Islet precursor cell (in vitro differentiated cells): ENCODE results near the gene PAFAH1B2.
A peak's percentile ranks its signal among the peaks of the same experiment; 100 is the strongest.
"Not testable (repeated sequence)": the region's sequence is repeated elsewhere in the genome, so short reads cannot be mapped to it uniquely, and the experiment has no call there.

ENCODE experiments used
- DNase-seq: peaks from one replicate; pipeline ENCODE4 v3.0.0-alpha.2; 2018

Gene PAFAH1B2, protein sequence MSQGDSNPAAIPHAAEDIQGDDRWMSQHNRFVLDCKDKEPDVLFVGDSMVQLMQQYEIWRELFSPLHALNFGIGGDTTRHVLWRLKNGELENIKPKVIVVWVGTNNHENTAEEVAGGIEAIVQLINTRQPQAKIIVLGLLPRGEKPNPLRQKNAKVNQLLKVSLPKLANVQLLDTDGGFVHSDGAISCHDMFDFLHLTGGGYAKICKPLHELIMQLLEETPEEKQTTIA

DNA sequence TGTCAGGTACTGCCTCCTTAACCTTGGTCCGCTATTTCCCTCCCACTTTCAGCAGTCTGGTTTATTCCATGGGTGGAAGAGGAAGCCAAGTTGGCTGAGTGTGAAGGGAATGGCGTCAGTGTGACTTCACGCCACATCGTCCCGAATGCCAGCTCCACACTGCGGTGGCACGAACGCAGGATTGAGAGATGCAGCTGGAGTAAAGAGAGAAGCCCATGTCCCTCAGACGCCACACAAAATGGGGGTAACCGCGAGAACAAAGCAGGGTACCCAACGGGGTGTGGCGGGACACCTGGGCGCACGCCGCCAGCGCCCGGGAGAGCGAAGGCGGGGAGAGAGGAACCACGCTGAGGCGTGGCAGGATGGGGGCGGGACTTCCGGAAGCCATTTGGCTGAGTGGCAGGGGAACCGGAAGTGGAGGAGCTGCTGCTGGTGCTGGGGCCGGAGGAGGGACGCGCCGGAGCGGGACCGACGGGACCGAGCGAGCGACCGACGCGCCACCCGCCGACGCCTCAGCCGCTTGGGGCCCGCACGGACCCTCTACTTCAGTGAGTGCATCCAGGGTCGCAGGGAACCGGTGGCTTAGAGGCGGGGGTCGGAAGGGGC is at the start of gene PAFAH1B2:
TSS of gene PAFAH1B2 (plus strand) at position 417 of the 606 bp plus-strand sequence. CDS start 8,161 bp downstream, outside the sequence.
- DNase-seq: peak; percentile 96

DNA sequence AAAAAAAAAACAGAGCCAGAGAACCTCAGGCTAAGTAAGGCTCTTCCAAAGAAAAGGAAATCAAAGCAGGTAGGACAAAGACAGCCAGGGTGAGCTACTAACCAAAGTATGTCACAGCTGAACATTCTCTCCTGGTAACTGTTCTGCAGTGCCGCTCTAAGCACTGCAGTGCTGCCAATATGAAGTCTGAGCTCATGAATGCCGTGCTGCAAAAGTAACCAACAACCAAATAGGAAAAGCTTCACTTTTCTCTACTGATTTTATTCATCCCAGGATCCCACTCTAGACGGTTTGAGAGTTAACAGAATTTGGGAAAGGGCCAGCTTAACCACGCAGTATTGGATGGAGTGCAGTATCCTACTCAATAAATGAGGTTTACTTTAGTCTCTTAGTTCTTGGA is 49.3 kb upstream of the PAFAH1B2 start:
- peak; percentile 62 for DNase-seq

DNA sequence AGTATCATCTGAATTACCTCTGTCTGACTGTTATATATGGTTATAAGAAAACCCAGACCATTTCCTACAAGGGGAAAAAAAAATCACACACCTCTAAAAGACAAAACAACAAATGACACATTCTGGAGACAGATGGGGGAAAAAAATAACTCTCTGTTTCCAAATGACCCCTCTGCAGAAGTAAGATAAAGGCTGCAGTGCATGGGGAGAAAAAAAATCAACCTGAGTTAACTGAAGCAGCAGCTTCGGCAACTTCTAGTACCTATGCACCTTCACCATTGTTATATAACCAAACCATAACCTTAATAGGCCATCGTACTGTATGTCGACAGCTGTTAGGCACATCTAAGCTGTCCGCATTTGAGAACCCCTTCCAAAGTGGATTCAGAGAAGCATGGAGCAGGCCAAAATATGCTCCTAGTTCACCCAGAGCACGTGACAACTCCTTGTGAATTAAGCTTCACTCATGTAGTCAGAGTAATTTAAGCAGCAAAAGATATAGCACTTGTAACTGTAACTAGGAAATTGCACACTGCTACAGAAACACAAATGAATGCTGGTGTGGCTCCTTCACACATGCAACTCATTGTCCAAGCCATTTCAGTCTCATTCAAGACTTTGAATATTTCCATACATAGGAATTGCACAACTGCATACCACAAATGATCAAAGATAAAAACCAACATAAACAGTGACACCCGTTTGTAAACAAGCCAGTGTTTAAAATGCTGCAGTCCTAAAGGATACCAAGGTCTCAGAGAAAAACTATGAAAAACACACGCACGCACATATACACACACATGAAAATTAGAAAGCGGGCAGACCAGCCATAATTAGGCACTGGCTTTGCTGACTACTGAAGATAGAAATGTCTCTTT is 48.6 kb upstream of the PAFAH1B2 start:
- DNase-seq: no peak

GRCh38 chr11:117096201-117096991 is 47.7 kb upstream of the PAFAH1B2 start:
- DNase-seq: peak; percentile 82

GRCh38 chr11:117097014-117097388 is 47.1 kb upstream of the PAFAH1B2 start:
- no peak for DNase-seq

DNA sequence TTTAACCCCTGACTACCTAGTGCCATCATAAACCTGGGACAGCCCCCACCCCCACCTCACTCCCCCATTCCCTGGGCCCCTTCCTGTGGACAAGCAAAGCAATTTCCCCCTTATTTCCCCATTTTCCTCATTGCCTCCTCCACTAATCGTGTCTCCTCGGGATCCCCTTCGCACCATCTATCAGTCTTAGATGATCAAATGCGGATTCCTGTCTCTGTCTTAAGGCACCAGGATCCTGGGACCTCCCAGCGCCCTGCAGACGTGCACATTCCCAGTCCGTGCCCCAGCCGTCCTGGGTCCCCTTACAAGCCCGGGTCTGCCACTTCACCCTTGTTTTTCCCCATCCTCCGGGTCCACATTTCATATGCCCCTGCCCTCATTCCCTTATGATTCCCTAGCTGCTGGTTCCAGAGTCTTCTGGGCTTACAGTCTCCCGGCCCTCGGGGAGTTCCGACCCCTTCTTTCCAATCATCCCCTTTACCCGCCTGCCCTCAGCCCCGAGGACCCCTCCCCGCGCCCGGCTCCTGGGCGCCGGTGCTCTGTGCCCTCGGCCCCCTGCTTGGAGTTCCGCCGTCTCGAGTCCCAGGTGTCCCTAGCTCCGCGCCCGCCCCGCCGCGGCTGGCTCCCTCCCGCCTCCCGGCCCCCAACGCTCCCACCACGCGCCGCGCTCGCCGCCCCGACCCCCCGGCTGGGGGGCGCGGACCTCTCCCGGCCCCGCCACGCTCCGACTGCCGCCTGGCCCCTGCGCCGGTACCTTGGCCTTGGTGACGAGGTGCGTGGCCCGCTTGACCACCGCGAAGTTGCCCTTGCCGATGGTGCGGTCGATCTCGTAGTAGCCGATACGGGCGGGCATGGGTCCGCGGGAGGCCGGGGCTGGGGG is 46.5 kb upstream of the PAFAH1B2 start:
- DNase-seq: peak; percentile 55

GRCh38 chr11:117098269-117099232 is 45.5 kb upstream of the PAFAH1B2 start, which contains the start of gene SIK3:
SIK3 (minus strand) TSS chr11:117098428; CDS start chr11:117098415, 13 bp downstream.
- DNase-seq: peak; percentile 94

DNA sequence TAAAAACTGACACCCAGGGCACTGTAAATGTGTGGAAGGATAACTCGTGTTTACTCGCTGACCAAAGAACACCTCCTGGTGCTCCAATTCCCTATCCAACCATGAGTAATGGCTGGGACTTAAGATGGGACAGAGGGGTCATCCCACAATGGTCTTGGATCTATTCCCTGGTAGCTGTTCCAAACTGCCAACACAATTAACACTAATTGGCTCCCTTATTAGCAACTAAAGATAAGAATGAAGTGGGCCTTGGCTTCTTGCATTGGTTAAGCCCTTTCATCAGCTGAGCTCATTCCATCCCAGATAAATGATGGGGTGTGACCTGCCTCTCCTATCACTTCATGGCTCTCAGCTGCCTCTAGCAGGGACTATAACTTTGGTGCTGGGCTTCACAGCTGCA is 44.4 kb upstream of the PAFAH1B2 start:
- no peak for DNase-seq

GRCh38 chr11:117100556-117100955 is 43.5 kb upstream of the PAFAH1B2 start:
- DNase-seq: no peak

- no peak for DNase-seq
Observed at GRCh38 chr11:117107701-117108590, 36.1 kb upstream of the PAFAH1B2 start.

DNA sequence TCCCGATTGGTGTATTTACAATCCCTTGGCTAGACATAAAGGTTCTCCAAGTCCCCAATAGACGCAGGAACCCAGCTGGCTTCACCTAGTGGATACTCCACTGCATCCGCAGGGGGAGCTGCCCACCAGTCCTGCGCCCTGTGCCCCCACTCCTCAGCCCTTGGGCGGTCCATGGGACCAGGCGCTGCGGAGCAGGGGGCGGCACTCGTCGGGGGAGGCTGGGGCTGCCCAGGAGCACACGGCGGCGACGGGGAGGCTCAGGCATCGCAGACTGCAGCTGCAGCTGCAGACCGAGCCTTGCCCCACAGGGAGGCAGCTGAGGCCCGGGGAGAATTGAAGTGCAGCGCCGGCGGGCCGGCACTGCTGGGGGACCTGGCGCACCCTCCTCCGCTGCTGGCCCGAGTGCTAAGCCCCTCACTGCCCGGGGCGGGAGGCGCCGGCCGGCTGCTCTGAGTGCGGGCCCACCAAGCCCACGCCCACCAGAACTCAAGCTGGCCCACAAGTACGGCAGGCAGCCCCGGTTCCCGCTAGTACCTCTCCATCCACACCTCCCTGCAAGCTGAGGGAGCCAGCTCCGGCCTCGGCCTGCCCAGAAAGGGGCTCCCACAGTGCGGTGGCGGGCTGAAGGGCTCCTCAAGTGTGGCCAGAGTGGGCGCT is 33.7 kb upstream of the PAFAH1B2 start:
- DNase-seq: no peak

- not testable (repeated sequence) for DNase-seq
Observed at GRCh38 chr11:117112497-117112896, 31.6 kb upstream of the PAFAH1B2 start.

DNA sequence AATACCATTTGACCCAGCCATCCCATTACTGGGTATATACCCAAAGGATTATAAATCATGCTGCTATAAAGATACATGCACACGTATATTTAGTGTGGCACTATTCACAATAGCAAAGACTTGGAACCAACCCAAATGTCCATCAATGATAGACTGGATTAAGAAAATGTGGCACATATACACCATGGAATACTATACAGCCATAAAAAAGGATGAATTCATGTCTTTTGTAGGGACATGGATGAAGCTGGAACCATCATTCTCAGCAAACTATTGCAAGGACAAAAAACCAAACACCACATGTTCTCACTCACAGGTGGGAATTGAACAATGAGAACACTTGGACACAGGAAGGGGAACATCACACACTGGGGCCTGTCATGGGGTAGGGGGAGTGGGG is 31.1 kb upstream of the PAFAH1B2 start:
- DNase-seq: not testable (repeated sequence)

- no peak for DNase-seq
Observed at GRCh38 chr11:117117681-117118080, 26.4 kb upstream of the PAFAH1B2 start.

DNA sequence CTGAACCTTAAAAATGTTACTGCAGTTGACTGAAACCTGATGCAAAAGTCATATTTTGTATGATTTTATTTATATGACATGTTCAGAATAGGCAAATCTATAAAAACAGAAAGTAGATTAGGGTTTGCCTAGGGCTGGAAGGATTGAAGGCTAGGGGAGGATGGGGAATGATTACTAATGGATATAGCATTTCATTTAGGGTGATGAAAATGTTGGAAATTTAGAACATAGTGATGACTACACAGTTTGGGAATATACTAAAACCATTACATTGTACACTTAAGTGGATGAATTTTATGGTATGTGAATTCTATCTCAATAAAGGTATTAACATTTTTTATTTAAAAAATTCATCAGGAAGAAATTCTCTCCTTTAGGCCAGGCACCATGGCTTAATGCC is 22.9 kb upstream of the PAFAH1B2 start:
- no peak for DNase-seq

GRCh38 chr11:117122556-117122955 is 21.5 kb upstream of the PAFAH1B2 start:
- no peak for DNase-seq

DNA sequence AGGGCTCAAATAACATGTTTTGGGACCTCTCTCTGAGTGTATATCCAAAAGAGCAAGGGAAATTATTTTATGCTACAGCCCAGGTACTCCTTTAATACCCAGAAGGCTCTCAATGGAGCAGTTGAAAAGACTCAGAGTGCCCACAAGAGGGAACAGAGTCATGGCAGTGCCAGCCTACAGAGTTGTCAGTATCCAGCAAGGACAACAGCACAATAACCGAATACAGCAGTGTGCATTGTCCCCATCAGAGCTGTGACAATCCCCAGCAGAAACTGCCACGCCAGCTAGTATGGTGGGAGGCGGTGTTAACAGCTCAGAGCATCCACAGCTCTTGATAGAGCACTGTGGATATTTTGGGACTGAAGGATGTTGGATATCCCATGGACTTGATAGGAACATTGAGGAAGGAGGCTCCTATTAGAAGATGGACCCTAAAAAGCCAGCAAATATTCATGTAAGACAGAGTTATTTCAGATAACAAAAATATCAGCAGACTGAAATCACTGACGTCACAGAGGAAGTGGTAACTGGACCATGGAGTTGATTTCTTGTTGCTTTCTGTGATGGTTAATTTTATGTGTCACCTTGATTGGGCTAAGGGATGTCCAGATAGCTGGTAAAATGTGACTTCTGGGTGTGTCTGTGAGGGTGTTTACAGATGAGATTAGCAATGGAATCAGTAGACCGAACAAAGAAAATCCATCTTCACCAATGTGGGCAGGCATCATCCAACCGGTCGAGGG is 17.7 kb upstream of the PAFAH1B2 start:
- no peak for DNase-seq
